B cell (primary cell): Measurements from ENCODE around the gene DCDC1.

ENCODE experiments used
- CTCF ChIP-seq: fragments of 200-600 bp; IDR thresholded peaks from one replicate; pipeline ENCODE4 v1.8.0; 2022; ENCODE audit warnings: antibody characterized with exemption, mild to moderate bottlenecking
- EZH2 ChIP-seq: IDR thresholded peaks from 2 replicates; pipeline ENCODE4 v1.6.1; 2012; ENCODE audit warnings: borderline replicate concordance, low read depth, mild to moderate bottlenecking, moderate library complexity, low read length; ENCODE audit not compliant: insufficient read depth, poor library complexity, severe bottlenecking

GRCh38 chr11:30893318-30893717 is 476.2 kb downstream of the DCDC1 start:
- TF ChIP-seq CTCF (no peak), EZH2 (no peak)
